ENCODE measurements around the gene USP5. TPM values are rescaled to one million over a fixed set of nuclear protein-coding genes. Genes with fewer than 3 reads are reported as not detected.
A peak's percentile ranks its signal among the peaks of the same experiment; 100 is the strongest.
"Not testable (repeated sequence)": the region's sequence is repeated elsewhere in the genome, so short reads cannot be mapped to it uniquely, and the experiment has no call there.

Gene USP5
- total RNA-seq, 1 donor from 2014 or later: 146 TPM

GRCh38 chr12:6863586-6864321 lies 11.8 kb downstream of the USP5 start:
- no peak overlapping the region for H3K4me3 ChIP-seq (ENCODE audit: insufficient read depth, low read depth, low read length)
- FAIRE-seq: no peak
- peaks cover 14% of the 10 kb centered on the region for H3K79me2 ChIP-seq (ENCODE audit: insufficient read depth, low read length)
- peaks cover 13% of the 10 kb centered on the region for H4K20me1 ChIP-seq (ENCODE audit: insufficient read depth, low read length)
- peaks cover under 1% of the 10 kb centered on the region for H3K4me1 Mint-ChIP-seq (ENCODE audit: low read depth, unreplicated experiment)
- no peak overlapping the region for H3K9ac ChIP-seq (ENCODE audit: low read length)
- H3K36me3 ChIP-seq (ENCODE audit: insufficient read depth, low read length): peaks cover 28% of the 10 kb centered on the region
- no peak overlapping the region for H3K27ac ChIP-seq (ENCODE audit: low read depth, low read length)
- no peak for DNase-seq (ENCODE audit: low read depth)
- no peak for TF ChIP-seq EZH2 (IDR thresholded peaks at IDR 0.05; ENCODE audit: insufficient read depth, low read length)
- TF ChIP-seq CTCF (IDR thresholded peaks at IDR 0.05; ENCODE audit: insufficient read depth, low read depth, low read length): no peak
- no peaks in the 10 kb centered on the region for H3K27me3 ChIP-seq (ENCODE audit: insufficient read depth, low read length)
- H3K27ac Mint-ChIP-seq (ENCODE audit: unreplicated experiment): peak overlapping the region; percentile 34
- peaks cover 29% of the 10 kb centered on the region for H3K36me3 Mint-ChIP-seq (ENCODE audit: low read depth, unreplicated experiment)
- no peak overlapping the region for H3K4me3 Mint-ChIP-seq (ENCODE audit: unreplicated experiment)
- no peak overlapping the region for H2AFZ ChIP-seq (ENCODE audit: low read depth, low read length)
- peaks cover 14% of the 10 kb centered on the region for H3K4me1 ChIP-seq (ENCODE audit: insufficient read depth, low read length)
- H3K4me2 ChIP-seq (ENCODE audit: low read length): no peak overlapping the region
- no peaks in the 10 kb centered on the region for H3K9me3 Mint-ChIP-seq (ENCODE audit: unreplicated experiment)
- no peaks in the 10 kb centered on the region for H3K27me3 Mint-ChIP-seq (ENCODE audit: low read depth, unreplicated experiment)
- no peaks in the 10 kb centered on the region for H3K9me3 ChIP-seq (ENCODE audit: insufficient read depth, low read depth, low read length)

- H3K9ac ChIP-seq (ENCODE audit: low read length); H3K9me3 ChIP-seq (ENCODE audit: insufficient read depth, low read depth, low read length); DNase-seq (ENCODE audit: low read depth); FAIRE-seq; H3K27me3 ChIP-seq (ENCODE audit: insufficient read depth, low read length); H3K27ac ChIP-seq (ENCODE audit: low read depth, low read length); H3K27ac Mint-ChIP-seq (ENCODE audit: unreplicated experiment); H3K4me2 ChIP-seq (ENCODE audit: low read length); H3K9me3 Mint-ChIP-seq (ENCODE audit: unreplicated experiment); H3K27me3 Mint-ChIP-seq (ENCODE audit: low read depth, unreplicated experiment); H2AFZ ChIP-seq (ENCODE audit: low read depth, low read length); H3K4me3 ChIP-seq (ENCODE audit: insufficient read depth, low read depth, low read length): not testable (repeated sequence)
- peaks cover 30% of the 10 kb centered on the region for H3K79me2 ChIP-seq (ENCODE audit: insufficient read depth, low read length)
- H3K36me3 ChIP-seq (ENCODE audit: insufficient read depth, low read length): peaks cover 29% of the 10 kb centered on the region
- H3K4me3 Mint-ChIP-seq (ENCODE audit: unreplicated experiment): peak overlapping the region; percentile 29
- peaks cover 12% of the 10 kb centered on the region for H3K4me1 Mint-ChIP-seq (ENCODE audit: low read depth, unreplicated experiment)
- peaks cover 26% of the 10 kb centered on the region for H3K4me1 ChIP-seq (ENCODE audit: insufficient read depth, low read length)
- H4K20me1 ChIP-seq (ENCODE audit: insufficient read depth, low read length): peaks cover 29% of the 10 kb centered on the region
- peaks cover 36% of the 10 kb centered on the region for H3K36me3 Mint-ChIP-seq (ENCODE audit: low read depth, unreplicated experiment)
These were observed 13.4 kb downstream of the USP5 start for GRCh38 chr12:6865307-6865706.

- H3K36me3 Mint-ChIP-seq (ENCODE audit: low read depth, unreplicated experiment): peaks cover 41% of the 10 kb centered on the region
- peak overlapping the region; percentile 92 for H3K9ac ChIP-seq (ENCODE audit: low read length)
These were observed 14.4 kb downstream of the USP5 start for GRCh38 chr12:6866163-6866919.

More at GRCh38 chr12:6866163-6866919, 14.4 kb downstream of the USP5 start:
- H2AFZ ChIP-seq (ENCODE audit: low read depth, low read length): peak overlapping the region; percentile 76
- DNase-seq (ENCODE audit: low read depth): no peak
- H3K79me2 ChIP-seq (ENCODE audit: insufficient read depth, low read length): peaks cover 39% of the 10 kb centered on the region
- H4K20me1 ChIP-seq (ENCODE audit: insufficient read depth, low read length): peaks cover 39% of the 10 kb centered on the region
- H3K9me3 Mint-ChIP-seq (ENCODE audit: unreplicated experiment): no peaks in the 10 kb centered on the region
- H3K4me3 Mint-ChIP-seq (ENCODE audit: unreplicated experiment): peak overlapping the region; percentile 87
- peaks cover 18% of the 10 kb centered on the region for H3K4me1 Mint-ChIP-seq (ENCODE audit: low read depth, unreplicated experiment)
- peak overlapping the region; percentile 64 for H3K4me3 ChIP-seq (ENCODE audit: insufficient read depth, low read depth, low read length)
- H3K27me3 Mint-ChIP-seq (ENCODE audit: low read depth, unreplicated experiment): no peaks in the 10 kb centered on the region
- H3K36me3 ChIP-seq (ENCODE audit: insufficient read depth, low read length): peaks cover 27% of the 10 kb centered on the region
- peak overlapping the region; percentile 94 for H3K4me2 ChIP-seq (ENCODE audit: low read length)
- peak; percentile 9 for FAIRE-seq
- H3K27ac ChIP-seq (ENCODE audit: low read depth, low read length): peak overlapping the region; percentile 68
- H3K27ac Mint-ChIP-seq (ENCODE audit: unreplicated experiment): no peak overlapping the region
- H3K4me1 ChIP-seq (ENCODE audit: insufficient read depth, low read length): peaks cover 28% of the 10 kb centered on the region
- no peaks in the 10 kb centered on the region for H3K9me3 ChIP-seq (ENCODE audit: insufficient read depth, low read depth, low read length)
- H3K27me3 ChIP-seq (ENCODE audit: insufficient read depth, low read length): no peaks in the 10 kb centered on the region
- TF ChIP-seq EZH2 (IDR thresholded peaks at IDR 0.05; ENCODE audit: insufficient read depth, low read length) (no peak), CTCF (IDR thresholded peaks at IDR 0.05; ENCODE audit: insufficient read depth, low read depth, low read length) (no peak)

All from astrocyte (in vitro differentiated cells and primary cell).